NCI-H1417 treated with DMSO at 0.1 percent for 48 hours (cell line): ENCODE measurements around the gene PCBD2.
"Not testable (repeated sequence)": the region's sequence is repeated elsewhere in the genome, so short reads cannot be mapped to it uniquely, and the experiment has no call there.

Experiments
- DNase-seq: peaks from one replicate; lab custom pipeline; 2025; lab: John Stamatoyannopoulos, UW

PCBD2 gene

DNA sequence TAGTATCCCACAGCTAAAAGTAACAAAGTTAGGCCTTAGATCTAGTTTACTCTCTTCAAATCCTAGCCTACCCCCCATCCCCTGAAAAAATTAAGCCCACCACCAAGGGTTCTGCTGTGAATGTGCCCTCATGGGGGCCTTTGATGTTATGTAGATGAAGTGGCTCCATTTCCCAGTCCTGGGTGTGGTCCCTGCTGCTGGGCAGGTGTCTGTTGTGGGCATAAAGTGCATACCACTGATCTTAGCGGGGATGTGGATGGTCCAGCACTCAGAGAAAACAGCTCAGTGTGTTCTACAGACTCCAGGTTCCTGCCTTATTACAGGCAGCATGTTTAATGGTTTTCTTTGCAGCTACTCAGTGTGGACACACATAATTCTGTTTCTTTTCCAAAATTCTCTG lies 1.9 kb downstream of the PCBD2 start:
- DNase-seq, result no peak

DNA sequence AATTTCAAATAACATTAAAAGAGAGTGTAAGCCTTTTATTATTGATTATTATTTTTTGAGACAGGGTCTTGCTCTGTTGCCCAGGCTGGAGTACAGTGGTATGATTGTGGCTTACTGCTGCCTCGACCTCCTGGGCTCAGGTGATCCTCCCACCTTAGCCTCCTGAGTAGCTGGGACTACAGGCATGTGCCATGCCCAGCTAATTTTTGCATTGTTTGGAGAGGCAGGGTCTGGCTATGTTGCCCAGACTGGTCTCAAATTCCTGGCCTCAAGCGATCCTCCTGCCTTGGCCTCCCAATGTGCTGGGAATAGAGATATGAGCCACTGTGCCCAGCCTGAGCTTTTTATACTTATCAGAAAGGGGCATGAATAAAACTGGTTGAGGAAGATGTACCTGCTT lies 5.8 kb downstream of the PCBD2 start:
- DNase-seq, result not testable (repeated sequence)

DNA sequence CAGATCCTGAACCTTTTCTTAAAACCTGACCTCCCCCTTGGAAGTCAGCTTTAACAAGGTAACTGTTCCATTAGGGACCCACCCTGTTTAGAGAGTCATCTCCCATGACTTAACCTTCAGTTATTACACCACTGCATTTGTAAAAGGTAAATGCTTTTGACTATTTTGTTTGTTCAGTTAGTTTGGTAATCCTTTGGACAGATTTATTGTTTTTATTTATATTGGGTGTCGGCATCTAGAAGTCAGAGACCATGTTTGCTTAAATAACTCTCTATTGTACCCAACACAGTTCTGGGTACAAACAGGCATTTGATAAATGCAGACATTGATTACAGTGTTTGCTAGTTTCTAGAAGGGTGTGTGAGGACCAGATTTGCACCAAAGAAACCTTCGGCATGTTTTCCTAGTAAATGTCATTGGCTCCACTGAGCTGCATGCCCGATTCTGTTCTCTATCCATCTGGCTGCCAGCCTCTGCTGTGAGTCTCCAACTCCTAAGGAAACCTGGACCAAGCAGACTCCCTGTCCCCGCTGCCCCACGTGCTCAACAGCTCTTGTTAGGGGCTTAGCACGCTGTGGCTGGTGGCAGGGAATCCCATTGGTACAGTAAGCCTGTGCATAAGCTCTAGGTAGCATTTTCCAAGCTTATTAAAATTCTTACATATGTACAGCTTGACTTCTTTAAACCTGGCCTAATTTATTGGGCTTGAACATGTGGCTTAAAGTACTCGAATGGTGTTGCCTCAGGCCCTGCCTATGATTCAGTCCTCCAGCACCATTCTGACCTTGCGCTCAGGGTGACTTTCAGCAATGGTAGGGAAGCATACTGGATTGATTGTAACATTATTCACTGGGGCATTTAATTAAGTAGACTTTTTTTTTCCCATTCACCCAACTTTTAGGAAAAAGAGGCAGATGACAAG lies 6.6 kb downstream of the PCBD2 start:
- no peak for DNase-seq

DNA sequence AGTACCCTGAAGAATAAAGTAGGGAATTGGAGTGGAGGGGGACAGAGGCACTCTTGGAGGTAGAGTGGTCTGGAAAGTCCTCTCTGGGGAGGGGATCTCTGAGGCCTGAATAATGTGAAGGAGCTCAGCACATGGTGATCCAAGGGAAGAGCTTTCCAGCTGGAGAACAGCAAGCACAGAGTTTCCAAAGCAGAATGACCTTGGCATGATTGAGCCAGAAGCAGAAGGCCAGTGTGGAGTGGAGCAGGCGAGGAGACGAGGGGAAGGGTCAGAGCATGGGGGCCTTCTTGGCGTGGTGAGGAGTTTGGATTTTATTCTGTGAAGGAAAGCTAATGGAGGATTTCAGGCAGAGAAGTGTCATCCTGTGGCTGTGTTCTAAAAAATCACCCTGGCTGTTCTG lies 8.3 kb downstream of the PCBD2 start:
- no peak for DNase-seq

DNA sequence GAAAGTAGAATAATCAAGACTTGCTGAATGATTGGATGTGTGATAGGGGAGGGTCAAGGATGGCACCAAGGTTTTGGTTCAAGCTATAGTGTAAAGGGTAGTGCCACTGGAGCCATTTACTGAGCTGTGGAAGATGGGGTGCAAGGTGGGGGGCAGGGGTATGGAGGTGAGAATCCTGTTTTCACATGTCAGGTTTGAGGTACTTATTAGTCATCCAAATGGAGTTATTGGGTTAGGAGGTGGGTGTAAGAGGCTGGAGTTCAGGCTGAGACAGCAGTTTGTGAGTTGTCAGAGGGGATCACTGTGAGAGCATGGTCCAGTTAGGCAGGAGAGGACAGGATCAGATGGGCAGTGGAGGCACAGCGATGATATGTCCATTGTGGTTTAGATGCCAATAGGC lies 8.9 kb downstream of the PCBD2 start:
- DNase-seq, result no peak

DNA sequence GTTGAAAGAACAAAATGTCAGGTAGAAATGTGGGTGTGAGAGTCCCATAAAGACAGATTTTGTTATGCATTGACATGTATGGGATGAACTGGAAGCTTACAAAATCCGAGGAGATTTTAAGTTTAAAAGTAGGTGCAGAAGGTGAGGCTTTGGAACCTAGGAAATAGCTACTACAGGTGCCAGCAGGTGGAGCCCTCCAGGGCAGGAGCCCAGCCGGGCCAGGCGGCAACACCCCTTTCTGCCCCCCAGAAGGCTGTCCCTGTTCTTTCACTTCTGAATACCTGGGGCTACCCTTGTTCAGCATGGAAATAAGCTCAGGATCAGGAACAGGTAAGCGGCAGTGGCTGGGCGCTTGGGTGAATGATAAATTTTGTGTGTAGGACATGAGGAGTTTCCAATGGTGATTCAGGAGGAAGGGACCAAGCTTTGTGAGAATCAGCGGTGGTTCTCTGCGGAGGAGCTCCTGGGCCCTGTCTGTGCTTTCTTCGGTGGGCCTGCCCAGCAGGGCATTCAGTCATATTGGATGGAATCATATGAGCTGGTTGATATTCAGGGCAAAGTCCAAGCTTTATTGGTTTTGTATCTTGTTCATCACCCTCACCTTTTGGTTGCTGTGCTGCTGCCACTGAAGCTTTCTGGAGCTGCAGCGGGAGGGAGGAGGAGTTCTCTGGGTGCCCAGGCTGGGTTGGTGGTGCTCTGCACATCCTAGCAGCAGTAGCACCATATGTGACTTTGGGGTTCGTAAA lies 12.3 kb downstream of the PCBD2 start:
- DNase-seq, result no peak

DNA sequence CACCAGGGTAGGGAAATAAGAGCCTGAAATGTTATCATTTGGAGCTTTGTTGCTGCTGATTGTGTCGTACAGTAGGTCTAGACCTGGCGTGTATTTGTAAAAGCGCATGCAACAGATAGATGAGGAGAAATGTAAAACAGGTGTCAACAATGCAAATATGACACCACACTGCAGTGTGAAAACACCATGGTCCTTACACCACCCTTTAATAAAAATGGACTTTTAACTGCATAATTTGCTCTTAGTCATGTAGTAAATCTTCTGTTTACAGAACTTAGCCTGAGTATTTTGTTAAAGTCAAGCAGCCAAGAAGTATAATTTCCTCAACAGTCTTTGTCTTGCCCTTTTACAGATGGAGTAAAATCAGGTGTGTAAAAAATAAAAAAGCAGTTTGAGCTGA lies 13.9 kb downstream of the PCBD2 start:
- no peak for DNase-seq

DNA sequence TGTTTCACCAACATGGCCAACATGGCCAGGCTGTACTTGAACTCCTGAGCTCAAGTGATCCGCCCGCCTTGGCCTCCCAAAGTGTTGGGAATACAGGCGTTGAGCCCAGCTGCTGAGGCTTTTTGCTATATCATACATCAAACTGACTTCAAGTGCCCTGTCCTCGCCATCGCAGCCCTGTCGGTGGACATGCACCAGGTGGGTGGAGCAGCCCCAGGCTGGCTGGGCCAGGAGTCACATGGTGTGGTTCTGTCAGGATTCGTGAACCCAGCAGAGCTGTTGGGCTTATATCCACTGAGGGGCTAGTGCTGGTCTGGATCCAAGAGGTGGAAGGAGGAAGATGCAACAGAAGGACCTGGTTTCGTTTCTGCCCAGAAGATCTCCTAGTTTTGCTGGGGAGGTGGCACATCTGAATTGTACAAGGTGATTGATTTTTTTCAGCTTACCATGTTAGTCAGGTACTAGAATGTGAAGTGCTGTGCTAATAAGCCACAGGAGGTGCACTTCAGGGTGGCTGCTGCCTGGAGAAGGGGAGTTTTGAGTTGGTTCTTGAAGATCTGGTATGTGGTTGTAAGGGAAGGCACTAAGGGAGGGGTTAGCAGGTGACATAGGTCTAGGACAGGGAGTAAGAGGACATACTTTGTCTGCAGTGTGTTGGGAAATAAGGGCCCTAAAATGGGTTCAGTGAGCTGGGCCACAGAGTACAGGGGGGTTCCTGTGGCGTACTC lies 16.1 kb downstream of the PCBD2 start:
- DNase-seq, result no peak

DNA sequence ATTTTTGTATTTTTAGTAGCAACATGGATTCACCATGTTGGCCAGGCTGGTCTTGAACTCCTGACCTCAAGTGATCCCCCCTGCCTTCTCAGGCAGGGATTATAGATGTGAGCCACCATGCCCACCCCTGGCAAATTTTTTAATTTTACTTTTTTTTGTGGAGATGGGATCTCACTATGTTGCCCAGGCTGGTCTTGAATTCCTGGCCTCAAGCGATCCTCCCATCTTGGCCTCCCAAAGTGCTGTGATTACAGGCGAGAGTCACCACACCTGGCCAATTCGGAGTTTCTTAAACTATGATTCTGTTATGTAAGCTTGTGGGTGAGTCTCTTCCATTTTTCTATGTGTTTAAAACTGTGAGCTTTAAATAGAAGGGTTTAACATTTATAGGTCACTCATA lies 27.6 kb downstream of the PCBD2 start:
- DNase-seq, result no peak

DNA sequence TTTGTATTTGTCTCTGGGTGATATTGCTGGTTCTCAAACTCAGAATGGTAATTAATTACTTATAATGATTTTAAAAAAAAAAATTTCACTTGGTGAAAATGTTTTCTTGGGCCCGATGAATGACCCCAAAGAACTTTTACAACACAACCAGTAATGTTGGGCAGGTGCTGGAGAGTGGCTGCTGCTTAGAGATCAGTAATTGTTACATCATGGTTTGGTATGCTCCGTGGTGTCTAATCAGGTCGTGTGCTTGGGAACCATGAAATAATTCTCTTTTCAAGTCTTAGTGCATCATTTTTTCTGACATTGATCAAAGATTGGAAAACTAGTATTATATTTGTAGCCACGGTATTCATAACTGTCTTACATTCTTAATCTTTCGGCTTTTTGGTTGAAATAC lies 29.3 kb downstream of the PCBD2 start:
- DNase-seq, result no peak

DNA sequence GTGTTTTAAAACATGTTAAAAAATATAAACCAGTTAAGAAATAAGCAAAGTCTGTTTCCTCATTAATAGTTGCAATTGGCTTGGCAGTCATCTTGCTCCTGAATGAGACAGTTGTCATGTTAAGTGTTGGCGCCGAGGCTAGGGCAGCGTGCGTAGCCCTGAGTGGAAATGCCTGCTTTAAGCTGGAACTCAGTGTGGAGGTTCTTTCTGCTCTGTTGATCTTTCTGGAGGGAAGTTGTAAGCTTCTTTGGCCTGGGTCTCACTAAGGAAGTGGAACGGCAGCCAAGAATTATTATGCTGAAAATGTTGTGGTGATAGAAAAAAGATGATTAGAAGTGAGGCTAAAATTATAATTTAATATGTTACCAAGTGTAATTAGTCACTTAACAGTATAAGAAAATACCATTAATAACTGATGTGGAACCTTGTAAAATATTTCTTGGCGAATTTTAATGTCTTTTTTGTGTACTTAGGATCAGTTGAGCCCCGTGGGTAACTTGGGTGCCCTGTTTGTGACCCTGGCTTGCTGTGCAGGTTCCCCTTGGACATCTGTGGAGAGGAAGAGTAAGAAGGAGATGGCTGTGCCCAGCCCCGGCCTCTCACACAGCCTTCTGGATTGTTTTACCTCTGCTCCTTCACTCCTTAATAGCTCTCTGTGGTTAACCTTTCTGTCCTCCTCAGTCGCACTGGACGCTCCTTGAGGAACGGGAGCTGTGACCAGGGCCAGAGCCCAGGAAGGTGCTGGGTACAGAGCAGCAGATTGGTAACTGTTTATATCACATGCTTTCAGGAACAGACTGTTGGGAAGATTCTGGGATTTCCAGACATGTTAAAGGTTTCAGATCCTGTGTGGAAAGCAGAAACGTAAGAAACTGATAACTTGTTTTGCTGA lies 31.0 kb downstream of the PCBD2 start:
- DNase-seq, result no peak

DNA sequence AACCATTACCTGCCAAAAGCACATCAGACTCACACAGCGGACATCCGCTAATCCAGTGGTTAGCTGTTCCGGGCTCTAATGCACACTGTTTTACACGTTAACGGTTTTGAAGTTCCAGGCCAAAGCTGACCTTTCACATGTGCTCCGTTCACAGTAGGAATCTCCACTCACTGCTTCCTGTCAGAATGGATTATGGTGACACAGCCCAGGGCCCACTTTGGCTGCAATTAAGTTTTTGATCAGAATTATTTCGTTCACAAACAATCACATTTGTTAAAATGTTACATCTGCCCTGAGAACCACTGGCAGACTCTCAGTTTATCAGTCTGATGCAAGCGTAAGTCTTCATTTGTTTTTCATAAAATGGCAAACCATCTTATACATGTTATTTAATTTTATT lies 32.6 kb downstream of the PCBD2 start:
- no peak for DNase-seq

DNA sequence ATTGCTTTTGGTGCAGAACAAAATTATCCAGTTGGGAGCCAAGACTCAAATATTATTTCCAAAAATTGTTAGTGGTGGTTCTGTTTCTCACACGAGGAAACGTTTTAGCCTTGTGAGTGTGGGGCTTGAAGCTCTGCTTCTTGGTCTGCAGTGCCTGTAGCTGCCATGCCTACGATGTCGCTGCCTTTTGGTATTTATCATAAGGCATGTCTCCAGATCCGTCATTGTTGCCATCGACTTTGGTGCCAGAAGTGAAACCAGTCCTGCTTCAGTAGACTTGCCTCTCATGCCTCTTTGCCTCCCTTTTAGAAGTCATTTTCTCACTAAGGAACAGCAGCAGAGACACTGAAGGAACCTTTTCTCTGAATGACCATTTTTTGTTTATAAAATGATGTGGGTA lies 33.1 kb downstream of the PCBD2 start:
- DNase-seq, result no peak

DNA sequence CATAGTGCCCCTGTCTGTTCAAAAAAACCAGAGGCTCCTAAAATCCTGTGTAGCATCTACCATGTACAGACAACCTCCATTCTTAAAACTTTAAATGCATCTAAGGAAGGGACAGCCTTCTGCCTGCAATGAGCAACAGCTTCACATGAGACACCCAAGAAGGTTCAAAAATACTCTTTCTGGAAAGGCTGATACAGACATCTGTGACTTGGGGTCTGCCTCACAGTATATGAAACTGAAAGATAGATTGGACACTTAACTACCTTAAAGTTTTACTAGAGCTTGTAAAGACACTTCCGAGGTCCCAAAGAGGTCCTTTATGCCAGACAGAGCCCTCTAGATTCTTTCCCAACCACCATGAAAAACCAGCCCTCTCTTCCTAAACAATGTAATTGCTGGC lies 34.6 kb downstream of the PCBD2 start:
- no peak for DNase-seq

DNA sequence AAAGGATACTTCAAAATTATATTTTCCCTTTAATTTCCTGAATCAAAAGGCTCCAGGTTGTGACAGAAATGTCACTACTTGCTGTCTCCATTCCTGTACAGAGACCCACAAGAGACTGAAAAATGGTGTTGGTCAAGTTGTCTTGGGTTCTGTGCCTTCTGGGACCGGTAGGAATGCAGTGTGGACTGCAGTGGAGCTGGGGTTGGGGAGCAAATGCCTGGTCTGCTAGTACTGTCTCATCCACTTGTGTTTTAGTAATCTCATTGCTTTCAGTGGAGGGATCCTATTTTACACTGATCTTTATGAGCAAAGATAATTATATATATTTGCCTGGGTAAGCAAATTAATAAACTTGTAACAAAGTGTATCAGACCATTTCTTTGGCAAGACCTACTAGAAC lies 38.6 kb downstream of the PCBD2 start:
- DNase-seq, result no peak

DNA sequence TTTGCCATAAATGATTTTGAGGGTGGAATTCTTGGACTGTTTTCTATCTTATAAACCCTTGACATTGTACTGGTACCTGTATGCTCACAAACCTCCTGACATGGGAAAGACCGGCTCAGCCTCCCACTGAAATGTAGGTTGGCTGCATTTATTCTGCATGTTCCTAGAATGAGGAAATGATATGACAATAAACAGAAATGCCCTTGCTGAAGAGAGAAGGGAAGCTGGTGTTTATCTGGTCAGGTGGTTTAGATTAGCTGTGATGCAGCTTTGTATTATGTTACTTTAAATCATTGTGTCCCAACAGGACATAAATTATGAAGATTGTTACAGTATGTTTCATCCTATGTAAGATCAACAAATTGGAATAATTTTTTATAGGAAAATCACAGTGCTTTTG lies 39.7 kb downstream of the PCBD2 start:
- DNase-seq, result no peak

DNA sequence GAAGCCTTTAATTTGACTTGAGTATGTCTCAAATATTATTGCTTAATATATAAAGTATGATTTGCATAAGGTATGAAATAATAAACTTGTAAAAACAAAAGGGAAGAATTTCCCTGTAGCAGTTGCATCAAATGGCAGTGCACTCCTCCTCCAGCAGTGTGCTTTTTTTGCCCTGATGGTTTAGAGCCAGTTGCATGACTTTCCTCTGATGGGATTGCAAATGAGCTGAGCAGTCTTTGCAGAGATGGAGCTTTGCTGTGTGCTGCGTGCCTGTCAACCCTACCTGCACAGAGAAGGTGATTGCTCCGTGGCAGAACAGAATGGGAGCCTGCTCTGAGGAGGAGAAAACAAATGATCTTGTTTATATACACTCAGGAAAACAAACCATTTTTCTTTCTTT lies 40.1 kb downstream of the PCBD2 start:
- no peak for DNase-seq

DNA sequence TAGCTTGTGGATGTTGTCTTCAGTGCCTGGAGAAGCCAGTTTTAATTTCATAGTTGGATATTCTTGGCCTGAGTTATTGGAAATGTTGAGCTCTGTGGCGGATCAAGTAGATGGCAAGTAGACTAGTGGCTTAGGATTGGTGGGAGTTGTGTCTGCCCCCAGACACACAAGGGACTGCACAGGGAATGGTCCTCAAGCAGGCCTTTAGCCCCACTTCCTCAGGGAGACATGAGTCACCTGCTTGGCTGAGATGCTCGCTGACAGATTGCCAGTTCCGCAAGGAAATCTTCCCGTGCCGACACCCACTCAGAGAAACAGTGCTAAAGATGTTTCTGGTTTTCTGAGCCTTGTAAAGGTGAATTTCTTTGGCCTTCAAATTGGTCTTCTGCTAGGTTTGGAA lies 44.0 kb downstream of the PCBD2 start:
- no peak for DNase-seq

DNA sequence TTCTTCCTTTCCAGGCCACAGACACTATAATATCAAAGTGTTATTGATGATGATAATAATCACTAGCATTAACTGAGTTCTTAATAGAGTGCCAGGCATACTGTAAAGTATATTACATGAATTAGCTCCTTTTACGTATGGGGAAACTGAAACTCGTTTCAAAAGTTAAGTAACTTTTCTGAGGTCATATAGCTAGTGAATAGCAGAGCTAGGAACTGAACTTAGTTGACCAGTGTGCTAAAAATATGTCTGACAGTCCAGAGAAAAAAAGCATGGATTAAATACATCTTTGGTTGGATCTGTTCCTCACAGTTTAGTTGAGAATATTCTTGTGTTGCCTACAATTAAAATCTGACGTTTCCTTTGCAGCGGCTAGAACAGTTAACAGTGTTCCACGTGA lies 44.4 kb downstream of the PCBD2 start:
- DNase-seq, result no peak

DNA sequence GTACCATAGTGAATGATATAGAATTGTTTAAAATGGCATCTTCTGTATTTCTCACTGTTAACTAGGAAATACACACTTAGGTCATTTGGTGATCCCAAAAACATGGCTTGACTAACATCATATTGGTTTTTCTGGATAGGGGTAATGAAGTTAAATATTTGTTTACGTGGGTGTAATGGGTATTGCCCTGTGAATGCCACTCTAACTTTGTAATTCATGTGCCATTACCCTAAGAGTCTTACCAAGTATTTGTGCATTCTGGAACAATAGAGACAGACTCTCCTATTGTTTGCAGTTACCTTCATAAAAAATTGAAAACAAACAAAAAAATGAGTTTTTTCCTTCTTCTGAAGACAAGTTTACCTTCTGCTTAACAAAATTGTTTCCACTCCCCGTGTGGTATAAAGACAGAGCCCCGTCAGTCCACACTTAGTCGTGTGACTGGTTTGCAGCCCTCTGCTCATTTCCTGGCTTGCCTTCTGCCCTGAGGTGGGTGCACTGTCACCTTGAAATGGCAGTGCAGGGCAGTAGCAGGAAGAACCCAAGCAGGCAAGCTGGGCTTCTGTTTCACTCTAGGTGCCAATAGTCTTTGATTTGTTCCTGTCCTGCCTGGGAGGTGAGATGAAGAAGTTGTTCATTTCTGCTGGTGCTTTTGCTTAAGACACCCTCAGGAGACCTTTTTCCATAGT lies 53.1 kb downstream of the PCBD2 start:
- DNase-seq, result no peak

DNA sequence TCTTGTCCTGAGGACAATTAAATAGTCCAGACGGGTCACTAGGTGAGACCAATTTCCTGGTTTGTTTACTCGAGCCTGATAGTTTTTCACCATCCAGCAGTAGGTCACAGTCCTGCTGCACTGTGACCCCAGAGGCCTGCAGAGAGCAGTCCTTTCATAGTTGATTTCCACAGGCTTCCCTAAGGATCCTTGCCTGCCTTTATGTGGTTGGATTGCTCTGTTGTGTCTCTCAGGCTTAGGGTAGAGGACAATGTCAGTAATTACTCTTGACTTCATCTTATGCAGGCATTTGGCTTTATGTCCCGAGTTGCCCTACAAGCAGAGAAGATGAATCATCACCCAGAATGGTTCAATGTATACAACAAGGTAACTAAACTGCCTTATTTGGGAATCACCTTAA lies 53.8 kb downstream of the PCBD2 start:
- no peak for DNase-seq
